ENCODE results near the gene CLCN6. TPM values are rescaled to one million over a fixed set of nuclear protein-coding genes. Genes with fewer than 3 reads are reported as not detected.

Gene CLCN6
- total RNA-seq, 2 experiments from 2014 or later, result 13.2 to 15.7 TPM

GRCh38 chr1:11858968-11859871 is 53.2 kb downstream of the CLCN6 start:
- Mint-ChIP-seq H3K9me3 (no peaks in the 10 kb centered on the region), H3K4me1 (peaks cover 1% of the 10 kb centered on the region), H3K27me3 (peaks cover 55% of the 10 kb centered on the region), H3K36me3 (ENCODE audit: low read depth) (no peaks in the 10 kb centered on the region), H3K4me3 (no peak overlapping the region), H3K27ac (no peak overlapping the region)
- peak; percentile 79 for DNase-seq
- ChIA-PET CTCF (interaction anchor here (0.7 kb wide), 1 partner anchor 11 kb away, joined by 3 read pairs; no protein-coding TSS in a partner anchor), POLR2A (interaction anchor here (0.5 kb wide), 1 partner anchor 49 kb away, joined by 3 read pairs; no protein-coding TSS in a partner anchor)

GRCh38 chr1:11860083-11860482 is 54.1 kb downstream of the CLCN6 start:
- Mint-ChIP-seq H3K4me3 (no peak overlapping the region), H3K4me1 (peaks cover 1% of the 10 kb centered on the region), H3K27ac (no peak overlapping the region), H3K27me3 (peaks cover 58% of the 10 kb centered on the region), H3K36me3 (ENCODE audit: low read depth) (no peaks in the 10 kb centered on the region), H3K9me3 (no peaks in the 10 kb centered on the region)
- POLR2A ChIA-PET, result no interaction called here
- DNase-seq, result no peak
- CTCF ChIA-PET, result interaction anchor here (0.7 kb wide), 1 partner anchor 12 kb away, joined by 3 read pairs; no protein-coding TSS in a partner anchor

DNA sequence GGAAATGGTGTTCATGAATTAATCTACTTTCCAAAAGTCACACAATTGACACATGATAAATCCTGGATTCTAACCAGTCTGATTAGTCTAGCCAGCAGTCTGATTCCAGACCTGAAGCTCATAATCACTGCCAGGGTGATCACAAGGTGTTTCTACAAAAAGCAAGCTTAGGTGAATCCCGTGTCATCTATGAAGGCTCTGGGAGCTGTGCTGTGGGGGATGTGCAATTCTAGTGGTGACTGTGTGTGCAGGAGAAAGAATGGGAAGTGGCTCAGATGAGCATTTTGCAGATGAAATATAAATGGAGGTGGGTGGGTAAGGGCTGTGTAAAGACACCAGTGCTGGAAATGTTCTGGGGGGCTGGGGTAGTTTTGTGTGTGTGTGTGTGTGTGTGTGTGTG is 54.6 kb downstream of the CLCN6 start:
- H3K27ac Mint-ChIP-seq, result no peak overlapping the region
- H3K27me3 Mint-ChIP-seq, result peaks cover 58% of the 10 kb centered on the region
- H3K36me3 Mint-ChIP-seq (ENCODE audit: low read depth), result no peaks in the 10 kb centered on the region
- CTCF ChIA-PET, result interaction anchor here (0.6 to 0.8 kb wide), 2 partner anchors 9 to 288 kb away, joined by 3 to 4 read pairs; no protein-coding TSS in a partner anchor
- no peak for DNase-seq
- H3K9me3 Mint-ChIP-seq, result no peaks in the 10 kb centered on the region
- POLR2A ChIA-PET, result no interaction called here
- H3K4me3 Mint-ChIP-seq, result no peak overlapping the region
- peaks cover 1% of the 10 kb centered on the region for H3K4me1 Mint-ChIP-seq

GRCh38 chr1:11862890-11863289 is 56.9 kb downstream of the CLCN6 start:
- Mint-ChIP-seq H3K4me3 (no peak overlapping the region), H3K9me3 (no peaks in the 10 kb centered on the region), H3K36me3 (ENCODE audit: low read depth) (no peaks in the 10 kb centered on the region), H3K4me1 (no peaks in the 10 kb centered on the region), H3K27me3 (peaks cover 44% of the 10 kb centered on the region), H3K27ac (no peak overlapping the region)
- no peak for DNase-seq
- ChIA-PET POLR2A (no interaction called here), CTCF (no interaction called here)

DNA sequence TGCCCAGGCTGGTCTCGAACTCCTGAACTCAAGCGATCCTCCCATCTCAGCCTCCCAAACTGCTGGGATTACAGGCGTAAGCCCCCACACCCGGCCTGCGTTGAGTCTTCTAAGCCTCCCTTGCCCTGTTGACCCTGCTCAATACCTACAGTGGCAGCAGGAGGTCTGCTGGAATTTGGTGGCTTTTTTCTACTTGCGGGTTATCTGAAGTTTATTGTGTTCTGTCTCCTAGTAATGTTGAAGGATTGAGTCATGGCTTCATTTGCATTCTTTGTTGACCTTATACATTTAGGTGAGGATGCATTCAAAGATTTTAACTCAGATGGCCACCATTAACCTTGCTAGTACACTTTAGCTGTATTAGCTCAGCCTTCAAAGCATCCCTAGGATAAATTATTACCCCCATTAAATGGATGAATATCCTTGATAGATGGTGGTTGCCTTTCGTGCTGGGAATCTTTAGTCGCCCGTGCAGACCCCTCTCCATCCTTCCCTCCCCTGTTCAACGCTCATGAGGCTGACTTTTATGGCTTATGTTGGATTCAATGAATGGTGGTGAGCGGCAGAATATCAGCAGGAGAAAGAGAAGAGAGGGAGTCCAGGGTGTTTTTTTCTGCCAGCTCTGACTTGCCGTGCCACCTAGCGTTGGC is 62.5 kb downstream of the CLCN6 start:
- CTCF ChIA-PET, result no interaction called here
- no peak overlapping the region for H3K27ac Mint-ChIP-seq
- POLR2A ChIA-PET, result no interaction called here
- DNase-seq, result no peak
- H3K36me3 Mint-ChIP-seq (ENCODE audit: low read depth), result no peaks in the 10 kb centered on the region
- no peaks in the 10 kb centered on the region for H3K9me3 Mint-ChIP-seq
- peaks cover 14% of the 10 kb centered on the region for H3K27me3 Mint-ChIP-seq
- no peak overlapping the region for H3K4me3 Mint-ChIP-seq
- no peaks in the 10 kb centered on the region for H3K4me1 Mint-ChIP-seq

DNA sequence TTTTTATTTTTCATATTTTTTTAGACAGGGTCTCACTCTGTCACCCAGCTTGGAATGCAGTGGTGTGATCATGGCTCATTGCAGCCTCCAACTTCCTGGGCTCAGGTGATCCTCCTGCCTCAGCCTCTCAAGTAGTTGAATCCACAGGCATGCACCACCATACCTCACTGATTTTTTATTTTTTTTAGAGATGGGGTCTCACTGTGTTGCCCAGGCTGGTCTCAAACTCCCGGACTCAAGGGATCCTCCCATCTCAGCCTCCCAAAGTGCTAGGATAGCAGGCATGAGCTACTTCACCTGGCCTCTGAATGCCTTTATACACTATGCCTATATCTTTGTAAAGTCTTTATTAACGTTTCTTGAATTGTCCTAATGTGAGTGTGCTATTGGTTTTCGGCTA is 63.1 kb downstream of the CLCN6 start:
- no peak for DNase-seq
- Mint-ChIP-seq H3K9me3 (no peaks in the 10 kb centered on the region), H3K4me3 (no peak overlapping the region), H3K36me3 (ENCODE audit: low read depth) (no peaks in the 10 kb centered on the region), H3K4me1 (no peaks in the 10 kb centered on the region), H3K27me3 (peaks cover 11% of the 10 kb centered on the region), H3K27ac (no peak overlapping the region)
- CTCF ChIA-PET, result interaction anchor here (1.0 to 2.1 kb wide), 3 partner anchors 10 to 31 kb away, joined by 3 to 10 read pairs (median 4); no protein-coding TSS in a partner anchor
- POLR2A ChIA-PET, result no interaction called here

- H3K36me3 Mint-ChIP-seq (ENCODE audit: low read depth), result no peaks in the 10 kb centered on the region
- DNase-seq, result no peak
- H3K27me3 Mint-ChIP-seq, result peaks cover 9% of the 10 kb centered on the region
- no peak overlapping the region for H3K27ac Mint-ChIP-seq
- no peaks in the 10 kb centered on the region for H3K9me3 Mint-ChIP-seq
- ChIA-PET CTCF (interaction anchor here (1.0 to 2.1 kb wide), 4 partner anchors 9 to 31 kb away, joined by 3 to 10 read pairs (median 4); partner anchors contain the start of gene NPPA), POLR2A (no interaction called here)
- no peaks in the 10 kb centered on the region for H3K4me1 Mint-ChIP-seq
- no peak overlapping the region for H3K4me3 Mint-ChIP-seq
Measured at GRCh38 chr1:11869650-11870207, 63.7 kb downstream of the CLCN6 start.

- no peaks in the 10 kb centered on the region for H3K4me1 Mint-ChIP-seq
- no peak for DNase-seq
- H3K27ac Mint-ChIP-seq, result no peak overlapping the region
- H3K9me3 Mint-ChIP-seq, result no peaks in the 10 kb centered on the region
- H3K36me3 Mint-ChIP-seq (ENCODE audit: low read depth), result no peaks in the 10 kb centered on the region
- peaks cover 5% of the 10 kb centered on the region for H3K27me3 Mint-ChIP-seq
- ChIA-PET CTCF (no interaction called here), POLR2A (interaction anchor here (0.9 kb wide), 1 partner anchor 38 kb away, joined by 3 read pairs; no protein-coding TSS in a partner anchor)
- no peak overlapping the region for H3K4me3 Mint-ChIP-seq
Measured at GRCh38 chr1:11872545-11872944, 66.6 kb downstream of the CLCN6 start.

DNA sequence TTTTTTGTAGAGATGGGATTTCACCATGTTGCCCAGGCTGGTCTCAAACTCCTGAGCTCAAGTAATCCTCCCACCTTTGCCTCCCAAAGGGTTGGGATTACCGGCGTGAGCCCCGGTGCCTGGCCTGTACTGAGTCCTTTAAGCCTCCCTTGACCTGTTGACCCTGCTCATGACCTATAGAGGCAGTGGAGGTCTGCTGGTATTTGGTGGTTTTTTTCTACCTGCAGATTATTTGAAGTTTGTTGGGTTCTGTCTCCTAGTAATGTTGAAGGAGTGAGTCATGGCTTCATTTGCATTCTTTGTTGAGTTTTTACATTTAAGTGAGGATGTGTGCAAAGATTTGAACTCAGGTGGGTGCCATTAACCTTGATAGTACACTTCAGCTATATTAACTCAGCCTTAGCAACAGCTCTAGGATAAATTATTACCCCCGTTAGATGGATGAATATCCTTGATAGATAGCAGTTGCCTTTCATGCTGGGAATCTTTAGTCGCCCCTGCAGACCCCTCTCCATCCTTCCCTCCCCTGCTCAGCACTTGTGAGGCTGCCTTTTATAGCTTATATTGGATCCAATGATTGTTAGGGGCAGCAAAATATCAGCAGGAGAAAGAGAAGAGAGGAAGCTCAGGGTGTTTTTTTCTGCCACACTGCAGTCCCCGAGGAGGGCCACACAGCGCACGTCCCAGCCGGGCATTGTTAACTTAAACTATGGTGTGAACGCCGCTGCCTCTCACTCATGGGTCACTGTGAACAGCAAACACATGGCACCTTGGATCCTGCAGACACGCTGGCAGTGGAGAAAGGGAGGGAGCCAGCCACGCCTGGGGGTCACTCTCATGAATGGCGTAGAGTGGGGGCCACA is 67.6 kb downstream of the CLCN6 start:
- Mint-ChIP-seq H3K27ac (no peak overlapping the region), H3K9me3 (no peaks in the 10 kb centered on the region), H3K4me1 (no peaks in the 10 kb centered on the region), H3K36me3 (ENCODE audit: low read depth) (no peaks in the 10 kb centered on the region), H3K4me3 (no peak overlapping the region), H3K27me3 (peaks cover 5% of the 10 kb centered on the region)
- CTCF ChIA-PET, result no interaction called here
- no peak for DNase-seq
- POLR2A ChIA-PET, result no interaction called here

GRCh38 chr1:11874258-11874562 is 68.2 kb downstream of the CLCN6 start:
- CTCF ChIA-PET, result no interaction called here
- no peaks in the 10 kb centered on the region for H3K9me3 Mint-ChIP-seq

GRCh38 chr1:11874624-11875023 is 68.6 kb downstream of the CLCN6 start:
- Mint-ChIP-seq H3K4me1 (no peaks in the 10 kb centered on the region), H3K4me3 (no peak overlapping the region), H3K9me3 (no peaks in the 10 kb centered on the region), H3K27me3 (peaks cover 3% of the 10 kb centered on the region), H3K36me3 (ENCODE audit: low read depth) (no peaks in the 10 kb centered on the region), H3K27ac (no peak overlapping the region)
- POLR2A ChIA-PET, result no interaction called here
- CTCF ChIA-PET, result no interaction called here
- no peak for DNase-seq

More at GRCh38 chr1:11874258-11874562, 68.2 kb downstream of the CLCN6 start:
- Mint-ChIP-seq H3K27ac (no peak overlapping the region), H3K4me3 (no peak overlapping the region), H3K4me1 (no peaks in the 10 kb centered on the region), H3K36me3 (ENCODE audit: low read depth) (no peaks in the 10 kb centered on the region), H3K27me3 (peaks cover 5% of the 10 kb centered on the region)
- DNase-seq, result no peak
- POLR2A ChIA-PET, result no interaction called here

- Mint-ChIP-seq H3K27ac (no peak overlapping the region), H3K36me3 (ENCODE audit: low read depth) (no peaks in the 10 kb centered on the region), H3K27me3 (peaks cover 3% of the 10 kb centered on the region), H3K4me1 (no peaks in the 10 kb centered on the region), H3K4me3 (no peak overlapping the region), H3K9me3 (no peaks in the 10 kb centered on the region)
- ChIA-PET POLR2A (no interaction called here), CTCF (no interaction called here)
- no peak for DNase-seq
Measured at GRCh38 chr1:11875094-11875493, 69.1 kb downstream of the CLCN6 start.
